NT2/D1 (cell line): ENCODE results near the gene ZNF292.

Source experiments
- DNase-seq: peaks from one replicate; pipeline ENCODE4 v3.0.0-alpha.2; 2011; ENCODE audit warnings: low read depth, low spot score
- H3K27me3 ChIP-seq: 2 replicates; pipeline ENCODE4 v1.6.0; 2011; ENCODE audit warnings: mild to moderate bottlenecking; ENCODE audit not compliant: insufficient read length, insufficient read depth
- H3K36me3 ChIP-seq: 2 replicates; pipeline ENCODE4 v1.6.1; 2011; ENCODE audit warnings: mild to moderate bottlenecking, low read length, mixed read lengths; ENCODE audit not compliant: insufficient read depth, insufficient read length
- H3K4me1 ChIP-seq: 2 replicates; pipeline ENCODE4 v1.5.1; 2011; ENCODE audit not compliant: insufficient read depth, insufficient read length
- H3K4me3 ChIP-seq: 2 replicates; pipeline ENCODE4 v1.5.1; 2011; ENCODE audit warnings: low read depth; ENCODE audit not compliant: insufficient read length
- H3K9ac ChIP-seq: 2 replicates; pipeline ENCODE4 v1.6.0; 2011; ENCODE audit warnings: low read depth; ENCODE audit not compliant: insufficient read length
- H3K9me3 ChIP-seq: 2 replicates; pipeline ENCODE4 v1.5.1; 2011; ENCODE audit warnings: mild to moderate bottlenecking, low read length; ENCODE audit not compliant: insufficient read depth
- SUZ12 ChIP-seq: IDR thresholded peaks from 2 replicates; pipeline ENCODE4 v1.6.1; 2011; ENCODE audit not compliant: insufficient read length, insufficient read depth; ENCODE audit errors: extremely low read depth
- YY1 ChIP-seq: IDR thresholded peaks from 2 replicates; pipeline ENCODE4 v1.6.1; 2011; ENCODE audit not compliant: insufficient read length, insufficient read depth
- ZNF274 ChIP-seq: IDR thresholded peaks from 2 replicates; pipeline ENCODE4 v1.6.1; 2011; ENCODE audit warnings: mild to moderate bottlenecking, low read depth, low read length

ZNF292 gene

GRCh38 chr6:87257565-87257964, 102.2 kb downstream of the ZNF292 start:
- no peak overlapping the region for H3K4me3 ChIP-seq
- no peak for DNase-seq
- no peak overlapping the region for H3K9ac ChIP-seq
- no peaks in the 10 kb centered on the region for H3K4me1 ChIP-seq
- H3K9me3 ChIP-seq = no peaks in the 10 kb centered on the region
- H3K27me3 ChIP-seq = no peaks in the 10 kb centered on the region
- peaks cover 56% of the 10 kb centered on the region for H3K36me3 ChIP-seq
- TF ChIP-seq SUZ12 (no peak), YY1 (no peak), ZNF274 (no peak)

- Histone ChIP-seq H3K36me3 (peaks cover 56% of the 10 kb centered on the region), H3K4me3 (no peak overlapping the region), H3K27me3 (no peaks in the 10 kb centered on the region), H3K4me1 (no peaks in the 10 kb centered on the region), H3K9me3 (no peaks in the 10 kb centered on the region), H3K9ac (no peak overlapping the region)
- no peak for DNase-seq
- TF ChIP-seq YY1 = no peak
Measured at GRCh38 chr6:87257975-87258374, 102.6 kb downstream of the ZNF292 start.

- no peak overlapping the region for H3K9ac ChIP-seq
- no peaks in the 10 kb centered on the region for H3K4me1 ChIP-seq
- no peak overlapping the region for H3K4me3 ChIP-seq
- peaks cover 52% of the 10 kb centered on the region for H3K36me3 ChIP-seq
- DNase-seq = no peak
- TF ChIP-seq YY1 (no peak), SUZ12 (no peak), ZNF274 (no peak)
- H3K27me3 ChIP-seq = no peaks in the 10 kb centered on the region
- no peaks in the 10 kb centered on the region for H3K9me3 ChIP-seq
Measured at GRCh38 chr6:87259791-87260190, 104.4 kb downstream of the ZNF292 start.

GRCh38 chr6:87261534-87261933, 106.2 kb downstream of the ZNF292 start:
- Histone ChIP-seq H3K36me3 (peaks cover 36% of the 10 kb centered on the region), H3K27me3 (no peaks in the 10 kb centered on the region), H3K4me1 (no peaks in the 10 kb centered on the region), H3K4me3 (no peak overlapping the region), H3K9me3 (no peaks in the 10 kb centered on the region), H3K9ac (no peak overlapping the region)
- TF ChIP-seq YY1 = no peak
- no peak for TF ChIP-seq SUZ12
- no peak for TF ChIP-seq ZNF274
- no peak for DNase-seq

- H3K9me3 ChIP-seq = no peaks in the 10 kb centered on the region
- TF ChIP-seq SUZ12 (no peak), ZNF274 (no peak), YY1 (no peak)
- peaks cover 10% of the 10 kb centered on the region for H3K36me3 ChIP-seq
- no peaks in the 10 kb centered on the region for H3K4me1 ChIP-seq
- no peak overlapping the region for H3K4me3 ChIP-seq
- no peaks in the 10 kb centered on the region for H3K27me3 ChIP-seq
- no peak overlapping the region for H3K9ac ChIP-seq
- no peak for DNase-seq
Measured at GRCh38 chr6:87264481-87264880, 109.1 kb downstream of the ZNF292 start.

GRCh38 chr6:87274660-87275274, 119.4 kb downstream of the ZNF292 start:
- Histone ChIP-seq H3K9me3 (no peaks in the 10 kb centered on the region), H3K4me1 (peaks cover 3% of the 10 kb centered on the region), H3K9ac (no peak overlapping the region), H3K27me3 (no peaks in the 10 kb centered on the region), H3K36me3 (no peaks in the 10 kb centered on the region), H3K4me3 (no peak overlapping the region)
- no peak for DNase-seq
- TF ChIP-seq YY1 = no peak
- no peak for TF ChIP-seq SUZ12
- no peak for TF ChIP-seq ZNF274

- TF ChIP-seq ZNF274 (no peak), YY1 (no peak), SUZ12 (no peak)
- Histone ChIP-seq H3K4me1 (peaks cover 3% of the 10 kb centered on the region), H3K4me3 (no peak overlapping the region), H3K27me3 (no peaks in the 10 kb centered on the region), H3K9me3 (no peaks in the 10 kb centered on the region), H3K36me3 (no peaks in the 10 kb centered on the region), H3K9ac (no peak overlapping the region)
- DNase-seq = no peak
Measured at GRCh38 chr6:87276624-87277023, 121.3 kb downstream of the ZNF292 start.

GRCh38 chr6:87277123-87277522, 121.8 kb downstream of the ZNF292 start:
- Histone ChIP-seq H3K4me1 (peaks cover 3% of the 10 kb centered on the region), H3K36me3 (no peaks in the 10 kb centered on the region), H3K9me3 (no peaks in the 10 kb centered on the region), H3K4me3 (no peak overlapping the region), H3K27me3 (no peaks in the 10 kb centered on the region), H3K9ac (no peak overlapping the region)
- TF ChIP-seq ZNF274 (no peak), YY1 (no peak), SUZ12 (no peak)
- no peak for DNase-seq
